ENCODE results near the gene KRTAP4-12.

DNA sequence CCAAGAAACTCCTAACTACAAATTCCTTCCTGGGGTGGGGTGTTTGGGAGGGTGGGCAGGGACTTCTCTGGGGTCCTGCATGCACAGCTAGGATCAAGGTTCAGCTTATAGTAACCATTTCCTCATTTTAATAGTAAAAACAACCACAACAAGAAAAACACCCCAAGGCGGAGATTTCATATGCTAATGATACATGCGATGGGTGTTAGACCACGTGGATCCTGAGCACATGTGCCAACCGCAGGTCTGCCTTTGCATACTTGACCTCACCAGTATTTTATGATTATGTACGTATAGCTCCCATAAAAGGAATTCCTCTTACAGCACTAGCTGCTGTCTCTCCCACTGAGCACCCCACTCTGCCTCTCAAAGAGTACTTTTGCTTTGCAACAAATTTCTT lies 7.7 kb downstream of the KRTAP4-12 start:
- TF ChIP-seq, protein P1, sequence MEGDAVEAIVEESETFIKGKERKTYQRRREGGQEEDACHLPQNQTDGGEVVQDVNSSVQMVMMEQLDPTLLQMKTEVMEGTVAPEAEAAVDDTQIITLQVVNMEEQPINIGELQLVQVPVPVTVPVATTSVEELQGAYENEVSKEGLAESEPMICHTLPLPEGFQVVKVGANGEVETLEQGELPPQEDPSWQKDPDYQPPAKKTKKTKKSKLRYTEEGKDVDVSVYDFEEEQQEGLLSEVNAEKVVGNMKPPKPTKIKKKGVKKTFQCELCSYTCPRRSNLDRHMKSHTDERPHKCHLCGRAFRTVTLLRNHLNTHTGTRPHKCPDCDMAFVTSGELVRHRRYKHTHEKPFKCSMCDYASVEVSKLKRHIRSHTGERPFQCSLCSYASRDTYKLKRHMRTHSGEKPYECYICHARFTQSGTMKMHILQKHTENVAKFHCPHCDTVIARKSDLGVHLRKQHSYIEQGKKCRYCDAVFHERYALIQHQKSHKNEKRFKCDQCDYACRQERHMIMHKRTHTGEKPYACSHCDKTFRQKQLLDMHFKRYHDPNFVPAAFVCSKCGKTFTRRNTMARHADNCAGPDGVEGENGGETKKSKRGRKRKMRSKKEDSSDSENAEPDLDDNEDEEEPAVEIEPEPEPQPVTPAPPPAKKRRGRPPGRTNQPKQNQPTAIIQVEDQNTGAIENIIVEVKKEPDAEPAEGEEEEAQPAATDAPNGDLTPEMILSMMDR (IDR thresholded peaks at IDR 0.05; ENCODE audit: low read length): no peak
- no peak for TF ChIP-seq EZH2 (IDR thresholded peaks at IDR 0.05; ENCODE audit: borderline replicate concordance, low read length)

Data from OCI-LY1 (cell line).